Neural progenitor cell (in vitro differentiated cells): ENCODE measurements around the gene NFATC4. TPM values are rescaled to one million over a fixed set of nuclear protein-coding genes. Genes with fewer than 3 reads are reported as not detected.

Experiments
- DNase-seq: peaks from one replicate; pipeline ENCODE4 v3.0.0-alpha.2; 2016; ENCODE audit warnings: low spot score
- H2AFZ ChIP-seq: fragments of 200-600 bp; sonication (generic); replicated peaks from 2 replicates; pipeline ENCODE4 v1.6.1; 2016; ENCODE audit warnings: antibody characterized with exemption
- H3F3A ChIP-seq: fragments of 200-600 bp; sonication (generic); 2 replicates; pipeline ENCODE4 v1.6.1; 2016; ENCODE audit warnings: antibody characterized with exemption, low read depth
- H3K27ac ChIP-seq: fragments of 200-600 bp; sonication (generic); 2 replicates; pipeline ENCODE4 v1.5.1; 2016; ENCODE audit warnings: mild to moderate bottlenecking
- H3K27me3 ChIP-seq: fragments of 200-600 bp; sonication (generic); 2 replicates; pipeline ENCODE4 v1.6.1; 2016; ENCODE audit warnings: mild to moderate bottlenecking, moderate library complexity
- H3K36me3 ChIP-seq: fragments of 200-600 bp; sonication (generic); 2 replicates; pipeline ENCODE4 v1.5.1; 2016
- H3K4me1 ChIP-seq: fragments of 200-600 bp; sonication (generic); 2 replicates; pipeline ENCODE4 v1.6.1; 2016; ENCODE audit warnings: mixed run types
- H3K4me2 ChIP-seq: fragments of 200-600 bp; sonication (generic); 2 replicates; pipeline ENCODE4 v1.6.1; 2016
- H3K4me3 ChIP-seq: fragments of 200-600 bp; sonication (generic); 2 replicates; pipeline ENCODE4 v1.5.1; 2016
- H3K79me2 ChIP-seq: fragments of 200-600 bp; sonication (generic); 2 replicates; pipeline ENCODE4 v1.6.1; 2016; ENCODE audit warnings: low read depth
- H3K9ac ChIP-seq: fragments of 200-600 bp; sonication (generic); 2 replicates; pipeline ENCODE4 v1.6.1; 2016
- H3K9me3 ChIP-seq: fragments of 200-600 bp; sonication (generic); 2 replicates; pipeline ENCODE4 v1.5.1; 2016; ENCODE audit warnings: low read depth
- H4K20me1 ChIP-seq: fragments of 200-600 bp; sonication (generic); 2 replicates; pipeline ENCODE4 v1.6.1; 2016; ENCODE audit warnings: low read depth
- H3K27ac Mint-ChIP-seq: 3 replicates; pipeline ENCODE4 v1.8.0; 2021; ENCODE audit warnings: mixed read lengths
- H3K27me3 Mint-ChIP-seq: 2 replicates; pipeline ENCODE4 v1.8.0; 2022; ENCODE audit warnings: low read depth, mild to moderate bottlenecking, inconsistent platforms, moderate library complexity, mixed read lengths; ENCODE audit not compliant: insufficient read depth
- H3K36me3 Mint-ChIP-seq: 3 replicates; pipeline ENCODE4 v1.8.0; 2021; ENCODE audit warnings: mixed read lengths
- H3K4me1 Mint-ChIP-seq: 3 replicates; pipeline ENCODE4 v1.8.0; 2021; ENCODE audit warnings: mixed read lengths
- H3K4me3 Mint-ChIP-seq: 3 replicates; pipeline ENCODE4 v1.8.0; 2021; ENCODE audit warnings: mild to moderate bottlenecking, moderate library complexity, mixed read lengths
- H3K9me3 Mint-ChIP-seq: 3 replicates; pipeline ENCODE4 v1.8.0; 2020; ENCODE audit warnings: mixed read lengths
- EZH2 ChIP-seq: fragments of 200-600 bp; sonication (generic); IDR thresholded peaks from 2 replicates; pipeline ENCODE4 v1.6.1; 2017; ENCODE audit warnings: antibody characterized with exemption, mild to moderate bottlenecking, moderate library complexity
- EZH2phosphoT487 ChIP-seq: fragments of 200-600 bp; sonication (generic); IDR thresholded peaks from 2 replicates; pipeline ENCODE4 v1.6.1; 2017; ENCODE audit warnings: antibody characterized with exemption
- total RNA-seq: library from RNA; depleted of rRNA; stranded (reverse); fragments of >200 nt; gene quantifications from 2 replicates; pipeline ENCODE4 v1.2.3, GENCODE V29; 2015; ENCODE audit warnings: low replicate concordance
- TF ChIP-seq, protein P1 (sequence below): fragments of 200-600 bp; sonication (generic); IDR thresholded peaks from 2 replicates; pipeline ENCODE4 v1.5.1; 2017; ENCODE audit warnings: antibody characterized with exemption, mild to moderate bottlenecking

The NFATC4 gene
- total RNA-seq, 1 donor from 2014 or later = 38.2 TPM

DNA sequence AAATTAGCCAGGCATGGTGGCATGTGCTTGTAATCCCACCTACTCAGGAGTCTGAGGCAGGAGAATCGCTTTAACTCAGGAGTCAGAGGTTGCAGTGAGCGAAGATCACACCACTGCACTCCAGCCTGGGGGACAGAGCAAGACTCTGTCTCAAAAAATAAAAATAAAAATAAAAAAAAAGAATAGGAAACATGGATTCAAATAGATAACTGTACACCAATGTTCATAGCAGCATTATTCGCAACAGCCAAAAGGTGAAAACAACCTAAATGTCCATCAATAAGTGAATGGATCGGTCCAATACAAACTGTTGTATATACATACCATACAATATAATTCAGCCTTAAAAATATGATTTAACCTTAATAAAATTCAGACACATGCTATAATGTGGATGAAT lies 25.1 kb upstream of the NFATC4 start:
- Histone ChIP-seq H3F3A (no peaks in the 10 kb centered on the region), H4K20me1 (peaks cover 3% of the 10 kb centered on the region), H3K4me3 (no peak overlapping the region), H3K79me2 (no peaks in the 10 kb centered on the region), H3K9me3 (no peaks in the 10 kb centered on the region), H2AFZ (no peak overlapping the region), H3K27ac (no peak overlapping the region), H3K4me1 (peaks cover 8% of the 10 kb centered on the region), H3K36me3 (no peaks in the 10 kb centered on the region), H3K27me3 (peaks cover 92% of the 10 kb centered on the region), H3K9ac (no peak overlapping the region), H3K4me2 (no peak overlapping the region)
- H3K4me3 Mint-ChIP-seq = no peak overlapping the region
- H3K27ac Mint-ChIP-seq = no peak overlapping the region
- no peaks in the 10 kb centered on the region for H3K36me3 Mint-ChIP-seq
- peaks cover 2% of the 10 kb centered on the region for H3K9me3 Mint-ChIP-seq
- no peaks in the 10 kb centered on the region for H3K4me1 Mint-ChIP-seq
- H3K27me3 Mint-ChIP-seq = peaks cover 51% of the 10 kb centered on the region
- TF ChIP-seq EZH2phosphoT487 (no peak), EZH2 (no peak)
- TF ChIP-seq, protein P1, sequence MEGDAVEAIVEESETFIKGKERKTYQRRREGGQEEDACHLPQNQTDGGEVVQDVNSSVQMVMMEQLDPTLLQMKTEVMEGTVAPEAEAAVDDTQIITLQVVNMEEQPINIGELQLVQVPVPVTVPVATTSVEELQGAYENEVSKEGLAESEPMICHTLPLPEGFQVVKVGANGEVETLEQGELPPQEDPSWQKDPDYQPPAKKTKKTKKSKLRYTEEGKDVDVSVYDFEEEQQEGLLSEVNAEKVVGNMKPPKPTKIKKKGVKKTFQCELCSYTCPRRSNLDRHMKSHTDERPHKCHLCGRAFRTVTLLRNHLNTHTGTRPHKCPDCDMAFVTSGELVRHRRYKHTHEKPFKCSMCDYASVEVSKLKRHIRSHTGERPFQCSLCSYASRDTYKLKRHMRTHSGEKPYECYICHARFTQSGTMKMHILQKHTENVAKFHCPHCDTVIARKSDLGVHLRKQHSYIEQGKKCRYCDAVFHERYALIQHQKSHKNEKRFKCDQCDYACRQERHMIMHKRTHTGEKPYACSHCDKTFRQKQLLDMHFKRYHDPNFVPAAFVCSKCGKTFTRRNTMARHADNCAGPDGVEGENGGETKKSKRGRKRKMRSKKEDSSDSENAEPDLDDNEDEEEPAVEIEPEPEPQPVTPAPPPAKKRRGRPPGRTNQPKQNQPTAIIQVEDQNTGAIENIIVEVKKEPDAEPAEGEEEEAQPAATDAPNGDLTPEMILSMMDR = no peak
- DNase-seq = no peak

DNA sequence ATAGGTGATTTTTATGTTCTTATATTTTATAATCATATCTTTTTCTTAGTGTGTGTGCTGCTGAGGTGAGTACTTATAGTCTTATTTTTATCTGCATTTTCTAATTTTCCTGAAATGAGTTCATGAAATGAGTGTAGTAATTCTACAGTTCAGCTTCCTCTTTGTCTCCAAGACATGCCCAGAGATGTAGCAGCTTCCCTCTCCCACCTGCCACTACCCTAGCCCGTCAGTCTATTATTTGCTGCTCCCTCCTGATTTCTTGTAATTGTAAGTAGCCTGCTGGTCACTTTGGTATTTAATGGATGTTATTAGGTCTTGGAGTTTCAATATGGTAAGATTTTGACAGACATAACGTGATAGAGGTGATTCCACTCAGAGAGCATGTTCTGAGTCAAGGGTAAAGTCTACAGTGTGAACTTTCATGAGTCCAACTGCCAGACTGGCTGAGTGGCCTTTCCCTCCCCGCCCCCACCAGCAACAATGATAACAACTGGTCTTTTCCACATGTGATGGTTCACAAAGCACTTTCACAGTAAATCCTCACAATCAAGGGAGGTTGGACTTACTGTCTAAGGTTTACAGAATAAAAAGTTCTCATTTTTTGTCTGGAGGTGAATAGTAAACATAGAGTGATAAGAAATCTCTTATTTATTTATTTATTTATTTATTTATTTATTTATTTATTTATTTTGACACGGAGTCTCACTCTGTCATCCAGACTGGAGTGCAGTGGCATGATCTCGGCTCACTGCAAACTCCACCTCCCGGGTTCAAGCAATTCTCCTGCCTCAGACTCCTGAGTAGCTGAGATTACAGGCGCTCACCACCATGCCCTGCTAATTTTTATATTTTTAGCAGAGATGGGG lies 24.0 kb upstream of the NFATC4 start:
- DNase-seq = no peak
- Histone ChIP-seq H3K27me3 (peaks cover 92% of the 10 kb centered on the region), H3K27ac (no peak overlapping the region), H3K9ac (no peak overlapping the region), H3K36me3 (no peaks in the 10 kb centered on the region), H3K4me1 (peaks cover 8% of the 10 kb centered on the region), H3K4me2 (no peak overlapping the region), H2AFZ (no peak overlapping the region), H3K9me3 (no peaks in the 10 kb centered on the region), H3K79me2 (no peaks in the 10 kb centered on the region), H3F3A (no peaks in the 10 kb centered on the region), H4K20me1 (no peaks in the 10 kb centered on the region), H3K4me3 (no peak overlapping the region)
- TF ChIP-seq, protein P1 = no peak
- no peak for TF ChIP-seq EZH2
- TF ChIP-seq EZH2phosphoT487 = no peak
- Mint-ChIP-seq H3K4me1 (no peaks in the 10 kb centered on the region), H3K36me3 (no peaks in the 10 kb centered on the region), H3K27me3 (peaks cover 43% of the 10 kb centered on the region), H3K27ac (no peak overlapping the region), H3K9me3 (peaks cover 2% of the 10 kb centered on the region), H3K4me3 (no peak overlapping the region)

DNA sequence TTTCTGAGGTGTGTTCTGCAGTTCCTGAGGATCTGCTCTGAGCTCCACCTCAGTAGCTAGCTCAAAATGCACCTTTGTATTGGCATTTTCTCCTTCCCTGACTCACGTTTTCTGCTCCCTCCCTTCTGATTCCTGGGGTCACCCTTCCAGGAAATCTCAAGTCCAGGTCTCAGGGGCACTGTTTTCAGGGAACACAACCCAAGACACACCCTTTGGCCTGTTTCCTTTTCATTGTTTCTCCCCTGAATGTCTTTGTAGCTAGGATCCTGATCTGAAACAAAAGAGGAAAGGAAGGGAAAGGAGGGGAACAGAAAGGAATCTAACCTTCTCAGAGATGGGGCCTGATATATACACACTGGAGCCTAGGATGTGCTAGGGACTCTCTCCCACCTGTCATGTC lies 20.9 kb upstream of the NFATC4 start:
- H3K27me3 ChIP-seq = peaks cover 92% of the 10 kb centered on the region
- H4K20me1 ChIP-seq = no peaks in the 10 kb centered on the region
- H3K4me3 ChIP-seq = no peak overlapping the region
- H2AFZ ChIP-seq = no peak overlapping the region
- H3K9ac ChIP-seq = no peak overlapping the region
- no peak overlapping the region for H3K4me3 Mint-ChIP-seq
- H3K36me3 Mint-ChIP-seq = no peaks in the 10 kb centered on the region
- no peak for TF ChIP-seq EZH2
- H3K4me1 ChIP-seq = no peaks in the 10 kb centered on the region
- H3K27me3 Mint-ChIP-seq = peaks cover 35% of the 10 kb centered on the region
- no peak overlapping the region for H3K27ac Mint-ChIP-seq
- DNase-seq = no peak
- no peaks in the 10 kb centered on the region for H3K36me3 ChIP-seq
- no peak overlapping the region for H3K4me2 ChIP-seq
- H3F3A ChIP-seq = no peaks in the 10 kb centered on the region
- no peaks in the 10 kb centered on the region for H3K4me1 Mint-ChIP-seq
- H3K9me3 Mint-ChIP-seq = peaks cover 2% of the 10 kb centered on the region
- no peaks in the 10 kb centered on the region for H3K9me3 ChIP-seq
- H3K79me2 ChIP-seq = no peaks in the 10 kb centered on the region
- H3K27ac ChIP-seq = no peak overlapping the region

DNA sequence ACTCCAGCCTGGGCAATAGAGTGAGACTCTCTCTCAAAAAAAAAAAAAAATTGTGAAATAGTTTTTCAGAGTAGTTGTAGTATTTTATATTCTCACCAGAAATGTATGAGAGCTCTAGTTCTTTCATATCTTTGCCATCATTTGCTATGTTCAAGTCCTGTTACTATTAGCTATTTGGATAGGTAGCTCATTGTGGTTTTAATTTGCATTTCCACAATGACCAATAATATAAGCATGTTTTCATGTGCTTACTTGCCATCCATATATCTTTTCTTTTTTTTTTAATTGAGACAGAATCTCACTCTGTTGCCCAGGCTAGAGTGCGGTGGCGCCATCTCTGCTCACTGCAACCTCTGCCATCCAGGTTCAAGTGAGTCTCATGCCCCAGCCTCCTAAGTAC lies 19.8 kb upstream of the NFATC4 start:
- Mint-ChIP-seq H3K4me3 (no peak overlapping the region), H3K36me3 (no peaks in the 10 kb centered on the region), H3K4me1 (no peaks in the 10 kb centered on the region), H3K27ac (no peak overlapping the region), H3K27me3 (peaks cover 29% of the 10 kb centered on the region), H3K9me3 (peaks cover 2% of the 10 kb centered on the region)
- no peaks in the 10 kb centered on the region for H3F3A ChIP-seq
- no peak overlapping the region for H3K4me3 ChIP-seq
- no peaks in the 10 kb centered on the region for H4K20me1 ChIP-seq
- no peak for TF ChIP-seq EZH2phosphoT487
- TF ChIP-seq, protein P1 = no peak
- TF ChIP-seq EZH2 = no peak
- no peak overlapping the region for H3K9ac ChIP-seq
- no peak overlapping the region for H3K4me2 ChIP-seq
- no peaks in the 10 kb centered on the region for H3K79me2 ChIP-seq
- DNase-seq = no peak
- H3K36me3 ChIP-seq = no peaks in the 10 kb centered on the region
- H3K27me3 ChIP-seq = peaks cover 92% of the 10 kb centered on the region
- no peaks in the 10 kb centered on the region for H3K9me3 ChIP-seq
- no peak overlapping the region for H3K27ac ChIP-seq
- no peaks in the 10 kb centered on the region for H3K4me1 ChIP-seq
- H2AFZ ChIP-seq = no peak overlapping the region
